GM12878 (cell line): ENCODE measurements around the gene FOXP4. TPM values are rescaled to one million over a fixed set of nuclear protein-coding genes. Genes with fewer than 3 reads are reported as not detected.

ENCODE experiments used
- ATAC-seq: fragments of 200-7000 bp; cut with Tn5 transposase; 3 replicates; pipeline ENCODE4 v1.9.1; 2020; ENCODE audit warnings: mild to moderate bottlenecking, moderate library complexity
- BruUV-seq: library from RNA; stranded (reverse); fragments of 400-500 nt; replicated peaks from 2 replicates; lab custom pipeline; 2021; lab: Mats Ljungman, UMichigan
- CTCF ChIA-PET: fragments of 300-600 bp; sonication (Branson Sonifier 250); formaldehyde crosslinking; extraction: SDS; loops from one replicate; lab custom pipeline; 2021; ENCODE audit warnings: inconsistent platforms; lab: Yijun Ruan, JAX
- POLR2A ChIA-PET: fragments of 350-600 bp; formaldehyde crosslinking; extraction: SDS; loops from one replicate; lab custom pipeline; 2021; ENCODE audit warnings: inconsistent platforms; lab: Charles Lee
- RAD21 ChIA-PET: fragments of 300-600 bp; sonication (Branson Sonifier 250); formaldehyde crosslinking; loops from one replicate; lab custom pipeline; 2023; ENCODE audit warnings: antibody characterized with exemption; ENCODE audit not compliant: unreplicated experiment; lab: Charles Lee
- SMC1A ChIA-PET: fragments of 300-600 bp; sonication (Branson Sonifier 250); formaldehyde crosslinking; loops from one replicate; lab custom pipeline; 2023; ENCODE audit not compliant: unreplicated experiment, uncharacterized antibody; lab: Charles Lee
- DNase-seq: peaks from one replicate; pipeline ENCODE4 v3.0.0-alpha.2; 2011; ENCODE audit warnings: low read depth, low spot score
- FAIRE-seq: peaks from 3 replicates; lab custom pipeline; 2011; peaks lifted over from hg19 to GRCh38; lab: Jason Lieb, UNC
- H2AFZ ChIP-seq: 2 replicates; pipeline ENCODE4 v1.6.0; 2011; ENCODE audit warnings: low read depth, low read length, control low read depth; ENCODE audit not compliant: control insufficient read depth
- H3K27ac ChIP-seq: 2 replicates; pipeline ENCODE4 v1.5.1; 2011; ENCODE audit warnings: control low read depth; ENCODE audit not compliant: control insufficient read depth, insufficient read depth
- H3K27me3 ChIP-seq, 2 experiments: replicated peaks in 1 of 2; 2 replicates each; pipeline versions ENCODE4 v1.6.0 to v1.6.1; 2011; ENCODE audit warnings: low read length in 1 of 2; ENCODE audit not compliant: control insufficient read depth in 2 of 2, insufficient read depth in 2 of 2
- H3K36me3 ChIP-seq, 2 experiments: 2 replicates each; pipeline ENCODE4 v1.5.1; 2011; ENCODE audit warnings: low read length in 1 of 2; ENCODE audit not compliant: control insufficient read depth in 2 of 2, insufficient read depth in 2 of 2
- H3K4me1 ChIP-seq: 2 replicates; pipeline ENCODE4 v1.6.1; 2011; ENCODE audit warnings: mild to moderate bottlenecking, low read length, moderate library complexity, mixed read lengths; ENCODE audit not compliant: control insufficient read depth, insufficient read depth
- H3K4me2 ChIP-seq: 2 replicates; pipeline ENCODE4 v1.6.0; 2011; ENCODE audit warnings: control low read depth; ENCODE audit not compliant: control insufficient read depth, insufficient read depth
- H3K4me3 ChIP-seq: fragments of 200-600 bp; sonication (generic); 2 replicates; pipeline ENCODE4 v1.5.1; 2016
- H3K79me2 ChIP-seq: 2 replicates; pipeline ENCODE4 v1.6.0; 2011; ENCODE audit warnings: low read length; ENCODE audit not compliant: control insufficient read depth, insufficient read depth
- H3K9ac ChIP-seq: 2 replicates; pipeline ENCODE4 v1.8.0; 2011; ENCODE audit warnings: low read length, control low read depth, mixed read lengths; ENCODE audit not compliant: control insufficient read depth, insufficient read depth
- H3K9me3 ChIP-seq: replicated peaks from 3 replicates; pipeline ENCODE4 v1.5.1; 2011; ENCODE audit warnings: mild to moderate bottlenecking, low read length; ENCODE audit not compliant: control insufficient read depth, insufficient read depth
- H4K20me1 ChIP-seq: 2 replicates; pipeline ENCODE4 v1.6.0; 2011; ENCODE audit not compliant: control insufficient read depth, insufficient read depth
- CBX5 ChIP-seq: sonication (generic); IDR thresholded peaks from 2 replicates; pipeline ENCODE4 v1.6.1; 2016; ENCODE audit warnings: low read depth, moderate library complexity, mild to moderate bottlenecking, inconsistent platforms
- FOXM1 ChIP-seq: IDR thresholded peaks from 2 replicates; pipeline ENCODE4 v1.6.1; 2012; ENCODE audit warnings: low read depth, mild to moderate bottlenecking, inconsistent platforms, low read length, moderate library complexity
- HDGF ChIP-seq: fragments of 450-650 bp; IDR thresholded peaks from 2 replicates; pipeline ENCODE4 v1.6.1; 2016; ENCODE audit warnings: antibody characterized with exemption
- MEF2B ChIP-seq: fragments of 450-650 bp; IDR thresholded peaks from 2 replicates; pipeline ENCODE4 v1.6.1; 2018; ENCODE audit warnings: mild to moderate bottlenecking, moderate library complexity; ENCODE audit not compliant: partially characterized antibody, poor library complexity, severe bottlenecking
- MTA2 ChIP-seq: fragments of 450-650 bp; IDR thresholded peaks from 2 replicates; pipeline ENCODE4 v1.6.1; 2016; ENCODE audit warnings: low read depth, mild to moderate bottlenecking, moderate library complexity
- NBN ChIP-seq: fragments of 450-650 bp; IDR thresholded peaks from 2 replicates; pipeline ENCODE4 v1.6.1; 2016
- NR2C2 ChIP-seq: IDR thresholded peaks from 2 replicates; pipeline ENCODE4 v1.6.1; 2011; ENCODE audit warnings: borderline replicate concordance, low read depth; ENCODE audit not compliant: control insufficient read depth, insufficient read length
- SP1 ChIP-seq: IDR thresholded peaks from one replicate; pipeline ENCODE4 v1.6.1; 2011; ENCODE audit warnings: low read depth, low read length
- ZBTB40 ChIP-seq: fragments of 450-650 bp; IDR thresholded peaks from 2 replicates; pipeline ENCODE4 v1.6.1; 2016; ENCODE audit warnings: mild to moderate bottlenecking, moderate library complexity, borderline replicate concordance
- WGBS: methylation state at CpG from one replicate; pipeline ENCODE4 v1.1.6; 2016; ENCODE audit warnings: low lambda C conversion rate; ENCODE audit not compliant: insufficient replicate concordance, insufficient coverage; ENCODE audit errors: missing lambda C conversion rate; 5-methylcytosine and 5-hydroxymethylcytosine counted together
- in situ Hi-C: fragments of 300-500 bp; cut with MboI; formaldehyde crosslinking; loops from 9 replicates; pipeline ENCODE4 v1.14.3; 2018; ENCODE audit warnings: mixed read lengths
- intact Hi-C: fragments of 100-400 bp; cut with micrococcal nuclease; formaldehyde crosslinking; loops from one replicate; pipeline ENCODE4 v1.14.2; 2022; ENCODE audit not compliant: unreplicated experiment
- polyA plus RNA-seq, 11 experiments: library from polyadenylated mRNA; depleted of rRNA in 4 of 11; unstranded in 6 of 11; stranded (reverse) in 5 of 11; fragments of >200 nt; fragmentation: Nextera tagmentation in 4 of 11; fragmentation: Illumina TruSeq in 1 of 11; extraction: Ambion mirVana in 4 of 11; extraction: Trizol in 1 of 11; gene quantifications; 1 replicate in 1 of 11; 2 replicates in 10 of 11; pipeline versions ENCODE4 v1.2.1 to v1.2.3, GENCODE V29; 2011 to 2016; ENCODE audit warnings: inconsistent platforms in 2 of 11, missing spikeins in 2 of 11, low read depth in 1 of 11
- total RNA-seq, 4 experiments: library from RNA; depleted of rRNA in 3 of 4; stranded (reverse); fragments of >200 nt in 3 of 4; fragmentation: Illumina TruSeq in 1 of 4; extraction: Trizol in 1 of 4; gene quantifications; 2 replicates each; pipeline versions ENCODE4 v1.2.1 to v1.2.3, GENCODE V29; 2013 to 2021
- TF ChIP-seq, protein P1 (sequence below): fragments of 450-650 bp; IDR thresholded peaks from 2 replicates; pipeline ENCODE4 v1.6.1; 2016; ENCODE audit warnings: mild to moderate bottlenecking

FOXP4 gene
- total and polyA plus RNA-seq, 10 of the 15 experiments (the other 5 are each of a cell fraction or from before 2014, with no cell fraction given), result 0.31 to 46.1 (median 2.3) TPM

DNA sequence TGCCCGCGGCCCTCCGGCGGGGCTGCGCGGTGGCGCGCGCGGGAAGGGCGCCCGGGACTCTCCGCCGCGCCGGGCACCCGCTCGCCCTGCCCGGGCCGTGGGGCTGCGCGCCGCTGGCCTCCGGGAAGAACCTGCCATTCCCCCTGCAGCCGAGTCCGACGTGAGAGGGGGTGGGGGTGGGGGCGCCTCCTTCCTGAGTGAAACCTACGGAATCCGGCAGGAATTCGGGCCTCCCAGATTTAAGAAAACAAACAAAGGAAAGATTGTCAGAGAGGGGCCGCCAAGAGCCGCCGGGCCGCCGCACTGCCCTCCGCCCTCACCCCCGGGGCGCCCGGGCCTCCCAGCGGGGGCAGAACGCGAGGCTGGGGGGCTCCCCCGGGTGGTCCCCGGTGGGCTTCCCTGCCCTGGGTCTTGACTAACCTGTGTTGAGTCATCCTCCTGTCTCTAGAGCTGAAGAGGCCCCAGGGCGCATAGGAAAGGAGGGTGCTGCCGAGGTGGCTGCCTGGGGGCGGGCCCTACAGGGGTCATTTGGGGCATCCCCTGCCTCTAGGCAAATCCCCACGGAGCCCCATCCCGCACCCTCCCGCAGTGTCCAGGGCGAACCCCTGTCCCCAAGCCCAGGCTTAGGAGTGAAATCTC is 42.2 kb upstream of the FOXP4 start (continued):
- TF ChIP-seq NR2C2 (no peak), MEF2B (peak; percentile 34)

- peaks cover 24% of the 10 kb centered on the region for H3K4me1 ChIP-seq
- peaks cover 3 to 5% of the 10 kb centered on the region in 2 experiments for H3K27me3 ChIP-seq
- no peaks in the 10 kb centered on the region for H4K20me1 ChIP-seq
- in situ Hi-C loops (no loop called here), intact Hi-C loops (loop anchor here (1.0 kb wide), 1 partner anchor 27 kb away; no protein-coding TSS in a partner anchor)
- H3K9me3 ChIP-seq, result no peaks in the 10 kb centered on the region
- TSS peak; percentile 59 for BruUV-seq
- ATAC-seq, result peak; percentile 38
- H3K79me2 ChIP-seq, result no peaks in the 10 kb centered on the region
- peak overlapping the region; percentile 40; the same call in 1 of the 2 replicates for H3K9ac ChIP-seq
- H3K27ac ChIP-seq, result no peak overlapping the region
- POLR2A ChIA-PET, result interaction anchor here (0.9 to 1.5 kb wide), 5 partner anchors 15 to 32 kb away, joined by 3 to 5 read pairs (median 3); no protein-coding TSS in a partner anchor
- RAD21 ChIA-PET, result interaction anchor here (1.1 to 2.0 kb wide), 9 partner anchors 10 to 56 kb away, joined by 3 to 7 read pairs (median 3); no protein-coding TSS in a partner anchor
- FAIRE-seq, result no peak
- 14% methylated on average over 20 of the region's 31 CpGs for WGBS
- SMC1A ChIA-PET, result interaction anchor here (1.2 to 3.3 kb wide), 7 partner anchors 13 to 201 kb away, joined by 3 to 8 read pairs (median 5); no protein-coding TSS in a partner anchor
- H3K4me2 ChIP-seq, result peak overlapping the region; percentile 79
- H3K4me3 ChIP-seq, result 0 out of 2 replicates have a peak overlapping the region, but pooled peaks have one; percentile 41
- TF ChIP-seq HDGF, result peak; percentile 91
- TF ChIP-seq SP1, result no peak
- TF ChIP-seq, protein P1, sequence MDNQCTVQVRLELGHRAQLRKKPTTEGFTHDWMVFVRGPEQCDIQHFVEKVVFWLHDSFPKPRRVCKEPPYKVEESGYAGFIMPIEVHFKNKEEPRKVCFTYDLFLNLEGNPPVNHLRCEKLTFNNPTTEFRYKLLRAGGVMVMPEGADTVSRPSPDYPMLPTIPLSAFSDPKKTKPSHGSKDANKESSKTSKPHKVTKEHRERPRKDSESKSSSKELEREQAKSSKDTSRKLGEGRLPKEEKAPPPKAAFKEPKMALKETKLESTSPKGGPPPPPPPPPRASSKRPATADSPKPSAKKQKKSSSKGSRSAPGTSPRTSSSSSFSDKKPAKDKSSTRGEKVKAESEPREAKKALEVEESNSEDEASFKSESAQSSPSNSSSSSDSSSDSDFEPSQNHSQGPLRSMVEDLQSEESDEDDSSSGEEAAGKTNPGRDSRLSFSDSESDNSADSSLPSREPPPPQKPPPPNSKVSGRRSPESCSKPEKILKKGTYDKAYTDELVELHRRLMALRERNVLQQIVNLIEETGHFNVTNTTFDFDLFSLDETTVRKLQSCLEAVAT, result 0 out of 2 replicates have a peak, but pooled peaks have one; percentile 30
- TF ChIP-seq NBN, result peak; percentile 52; the same call in 1 of the 2 replicates
- TF ChIP-seq CBX5, result no peak
- 0 out of 2 replicates have a peak, but pooled peaks have one; percentile 21 for TF ChIP-seq MTA2
- TF ChIP-seq ZBTB40, result 0 out of 2 replicates have a peak, but pooled peaks have one; percentile 20
- no peak for TF ChIP-seq FOXM1
- H3K36me3 ChIP-seq, result no peaks in the 10 kb centered on the region
- DNase-seq, result no peak
- CTCF ChIA-PET, result interaction anchor here (0.9 kb wide), 2 partner anchors 23 to 25 kb away, joined by 3 read pairs; no protein-coding TSS in a partner anchor
- peak overlapping the region; percentile 69 for H2AFZ ChIP-seq
Observed at GRCh38 chr6:41504466-41505121, 41.6 kb upstream of the FOXP4 start.
